Measurements from ENCODE around the gene EPS8.

The EPS8 gene

DNA sequence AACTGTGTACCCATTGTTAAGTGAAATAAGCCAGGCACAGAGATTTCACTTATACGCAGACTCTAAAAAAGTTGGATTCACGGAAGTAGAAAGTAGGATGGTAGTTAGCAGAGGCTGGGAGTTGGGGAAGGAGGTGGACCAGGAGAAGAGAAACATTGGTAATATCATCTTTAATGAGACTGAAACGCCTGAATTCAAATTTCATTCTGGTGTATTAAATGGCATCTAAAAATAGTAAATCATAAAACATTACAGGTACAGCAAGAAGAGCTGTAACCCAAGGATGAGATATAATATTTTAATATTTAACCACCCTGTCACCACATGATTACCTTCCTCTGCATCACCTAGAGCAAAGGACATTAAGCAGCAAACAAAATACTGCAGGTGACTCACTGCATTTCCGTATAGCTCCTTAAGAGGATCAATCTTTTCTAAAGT is 99.4 kb downstream of the EPS8 start:
- no peaks in the 10 kb centered on the region for H3K27me3 ChIP-seq (ENCODE audit: control insufficient read depth in 1 of 2, insufficient read depth in 2 of 2, low read length in 2 of 2)
- H3K36me3 ChIP-seq (ENCODE audit: control insufficient read depth in 2 of 2, insufficient read depth in 2 of 2, low read length in 2 of 2), result no peaks in the 10 kb centered on the region
- peaks cover 2% of the 10 kb centered on the region for H3K4me1 ChIP-seq (ENCODE audit: control insufficient read depth, insufficient read depth, low read length)
- no peak overlapping the region for H3K27ac ChIP-seq (ENCODE audit: low read length)
- H3K9ac ChIP-seq (ENCODE audit: low read length in 2 of 2), result no peak overlapping the region
- H3K4me3 ChIP-seq (ENCODE audit: low read length in 2 of 2), result no peak overlapping the region
- no peaks in the 10 kb centered on the region for H3K9me3 ChIP-seq (ENCODE audit: control insufficient read depth in 2 of 2, low read length in 2 of 2)

DNA sequence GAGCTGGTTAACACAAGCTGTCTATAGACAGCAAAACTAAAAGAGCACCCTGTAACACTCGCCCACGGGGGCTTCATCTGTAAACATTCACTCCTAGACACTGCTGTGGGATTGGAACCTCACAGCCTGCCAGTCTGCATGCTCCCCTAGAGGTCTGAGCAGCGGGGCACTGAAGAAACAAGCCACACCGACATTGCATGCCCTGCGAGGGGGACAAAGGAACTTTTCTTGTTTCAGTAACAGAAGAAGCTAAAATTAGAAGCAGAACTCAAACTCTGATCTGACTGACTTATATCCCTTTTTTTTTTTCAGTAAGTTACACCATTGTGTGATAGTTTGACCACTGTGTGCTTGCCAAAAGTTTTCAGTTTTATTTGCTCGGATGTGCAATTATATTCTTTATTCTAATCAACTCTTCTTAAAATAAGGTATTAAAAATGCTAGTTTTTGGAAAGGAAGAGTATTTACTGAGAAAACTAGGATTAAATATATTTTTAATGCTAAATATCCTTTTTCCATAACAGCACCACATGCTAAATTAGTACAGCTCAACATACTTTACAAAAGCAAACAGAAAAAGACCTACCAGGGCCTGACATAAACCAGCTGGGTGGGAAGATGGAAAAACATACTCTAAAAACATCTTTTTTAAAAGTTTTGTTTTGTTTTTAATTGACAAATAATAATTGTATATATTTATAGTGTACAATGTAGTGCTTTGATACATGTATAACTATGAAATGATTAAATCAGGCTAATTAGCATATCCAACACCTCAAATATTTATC is 100.2 kb downstream of the EPS8 start:
- Histone ChIP-seq H3K4me1 (ENCODE audit: control insufficient read depth, insufficient read depth, low read length) (peaks cover 2% of the 10 kb centered on the region), H3K9me3 (ENCODE audit: control insufficient read depth in 2 of 2, low read length in 2 of 2) (no peaks in the 10 kb centered on the region), H3K9ac (ENCODE audit: low read length in 2 of 2) (peak overlapping the region in 1 of 2 donors; percentile 26), H3K36me3 (ENCODE audit: control insufficient read depth in 2 of 2, insufficient read depth in 2 of 2, low read length in 2 of 2) (no peaks in the 10 kb centered on the region), H3K4me3 (ENCODE audit: low read length in 2 of 2) (peak overlapping the region; percentile 10 to 44), H3K27ac (ENCODE audit: low read length) (no peak overlapping the region), H3K27me3 (ENCODE audit: control insufficient read depth in 1 of 2, insufficient read depth in 2 of 2, low read length in 2 of 2) (no peaks in the 10 kb centered on the region)

DNA sequence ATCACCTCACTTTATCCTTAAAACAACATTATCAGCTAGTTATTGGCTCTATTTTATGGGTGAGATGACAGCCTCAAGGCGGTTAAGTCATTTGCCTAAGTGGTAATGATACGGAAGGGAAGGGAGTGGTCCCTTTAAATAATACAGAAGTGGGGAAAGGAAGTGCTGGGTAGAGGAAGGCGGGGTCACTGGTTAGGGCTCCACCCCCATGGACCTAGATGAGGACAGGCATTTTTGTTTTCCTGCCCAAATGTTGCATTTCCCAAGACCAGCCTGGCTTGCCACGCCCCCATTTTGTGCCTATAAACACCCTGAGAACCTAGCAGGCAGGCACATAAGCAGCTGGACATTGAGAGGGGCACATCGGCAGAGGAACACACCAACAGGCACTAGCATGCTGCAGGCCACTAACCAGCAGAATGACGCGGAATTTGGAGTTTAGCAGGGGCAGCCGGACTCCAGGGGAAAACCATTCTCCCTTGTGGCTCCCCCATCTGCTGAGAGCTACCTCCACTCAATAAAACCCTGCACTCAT is 100.9 kb downstream of the EPS8 start:
- peak overlapping the region; percentile 10 to 44 for H3K4me3 ChIP-seq (ENCODE audit: low read length in 2 of 2)
- no peaks in the 10 kb centered on the region for H3K9me3 ChIP-seq (ENCODE audit: control insufficient read depth in 2 of 2, low read length in 2 of 2)
- H3K27ac ChIP-seq (ENCODE audit: low read length), result no peak overlapping the region
- H3K4me1 ChIP-seq (ENCODE audit: control insufficient read depth, insufficient read depth, low read length), result peaks cover 2% of the 10 kb centered on the region
- H3K27me3 ChIP-seq (ENCODE audit: control insufficient read depth in 1 of 2, insufficient read depth in 2 of 2, low read length in 2 of 2), result no peaks in the 10 kb centered on the region
- peak overlapping the region in 1 of 2 donors; percentile 26 for H3K9ac ChIP-seq (ENCODE audit: low read length in 2 of 2)
- H3K36me3 ChIP-seq (ENCODE audit: control insufficient read depth in 2 of 2, insufficient read depth in 2 of 2, low read length in 2 of 2), result no peaks in the 10 kb centered on the region

DNA sequence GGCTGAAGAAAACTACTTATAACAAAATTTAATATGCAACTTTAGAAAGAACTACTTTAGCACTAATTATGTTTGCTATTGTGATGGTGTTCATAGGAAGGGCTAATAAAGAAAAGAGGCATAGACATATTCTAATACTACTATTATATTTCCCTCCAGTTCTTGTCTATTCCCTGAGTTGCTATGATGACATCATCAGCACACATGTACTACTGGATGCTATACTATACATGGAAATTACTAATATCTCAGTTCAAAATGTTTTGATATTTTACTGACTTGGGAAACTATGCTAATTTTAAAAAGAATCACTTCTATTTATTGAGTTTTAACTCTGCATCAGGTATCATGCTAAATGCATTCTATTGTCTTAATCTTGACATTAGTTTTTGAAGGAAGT is 101.6 kb downstream of the EPS8 start:
- no peak overlapping the region for H3K4me3 ChIP-seq (ENCODE audit: low read length in 2 of 2)
- H3K4me1 ChIP-seq (ENCODE audit: control insufficient read depth, insufficient read depth, low read length), result peaks cover 2% of the 10 kb centered on the region
- no peaks in the 10 kb centered on the region for H3K36me3 ChIP-seq (ENCODE audit: control insufficient read depth in 2 of 2, insufficient read depth in 2 of 2, low read length in 2 of 2)
- no peaks in the 10 kb centered on the region for H3K27me3 ChIP-seq (ENCODE audit: control insufficient read depth in 1 of 2, insufficient read depth in 2 of 2, low read length in 2 of 2)
- H3K9ac ChIP-seq (ENCODE audit: low read length in 2 of 2), result no peak overlapping the region
- H3K9me3 ChIP-seq (ENCODE audit: control insufficient read depth in 2 of 2, low read length in 2 of 2), result no peaks in the 10 kb centered on the region
- no peak overlapping the region for H3K27ac ChIP-seq (ENCODE audit: low read length)

DNA sequence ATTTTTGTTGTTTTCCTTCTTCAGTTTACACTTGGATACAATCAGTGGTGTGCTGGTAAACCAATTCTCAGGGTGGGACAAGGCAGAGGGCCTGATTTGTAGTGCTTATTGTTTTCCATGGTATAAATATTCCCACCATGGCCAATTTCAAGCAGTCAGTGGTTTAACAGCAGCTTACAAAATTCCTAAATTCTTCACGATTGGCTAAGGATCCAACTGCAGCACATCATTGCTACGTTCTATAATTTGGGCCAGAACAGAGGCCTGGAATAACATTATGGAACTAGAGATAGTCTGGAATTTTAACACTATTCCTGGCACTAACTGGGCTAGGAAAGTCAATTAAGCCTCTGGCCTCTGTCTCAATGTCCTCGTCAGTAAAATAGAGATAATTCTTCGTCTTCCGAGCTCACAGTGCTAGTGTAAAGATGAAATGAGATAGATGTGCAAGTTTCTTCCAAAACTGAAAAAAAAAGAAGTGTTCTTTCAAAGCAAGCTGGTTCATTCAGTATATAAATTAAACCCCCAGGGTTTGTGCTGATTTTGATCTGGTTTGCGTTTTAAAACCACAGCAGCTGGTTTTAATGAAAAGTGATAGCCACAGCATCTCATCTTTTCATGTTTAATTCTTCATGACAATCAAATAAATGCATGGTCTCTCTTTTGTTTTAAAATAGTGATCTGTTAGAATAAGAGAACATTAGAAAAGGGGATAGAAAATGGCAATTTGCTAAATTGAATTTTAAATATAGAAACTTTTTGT is 104.1 kb downstream of the EPS8 start:
- H3K9me3 ChIP-seq (ENCODE audit: control insufficient read depth in 2 of 2, low read length in 2 of 2), result no peaks in the 10 kb centered on the region
- no peak overlapping the region for H3K27ac ChIP-seq (ENCODE audit: low read length)
- H3K4me1 ChIP-seq (ENCODE audit: control insufficient read depth, insufficient read depth, low read length), result peaks cover 2% of the 10 kb centered on the region

DNA sequence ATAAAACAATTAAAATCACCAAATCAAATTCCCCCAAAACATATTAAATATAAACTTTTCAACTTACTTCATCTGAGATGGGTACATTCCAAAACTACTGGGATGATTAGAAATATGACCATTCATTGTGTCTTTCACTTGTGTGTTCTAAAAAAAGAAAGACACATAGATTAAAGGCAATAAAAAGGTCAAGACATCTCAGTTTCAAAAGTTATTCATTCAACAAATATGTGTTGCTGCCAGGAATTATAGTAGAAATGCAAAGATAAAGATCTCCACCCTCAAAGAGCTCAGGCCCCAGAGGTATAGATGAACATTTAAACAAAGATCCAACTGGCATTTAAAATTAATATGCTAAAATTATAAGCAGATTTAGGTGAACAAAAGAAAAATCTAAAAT is 106.4 kb downstream of the EPS8 start:
- H3K36me3 ChIP-seq (ENCODE audit: control insufficient read depth in 2 of 2, insufficient read depth in 2 of 2, low read length in 2 of 2), result no peaks in the 10 kb centered on the region
- no peaks in the 10 kb centered on the region for H3K27me3 ChIP-seq (ENCODE audit: control insufficient read depth in 1 of 2, insufficient read depth in 2 of 2, low read length in 2 of 2)
- H3K4me3 ChIP-seq (ENCODE audit: low read length in 2 of 2), result no peak overlapping the region
- no peak overlapping the region for H3K9ac ChIP-seq (ENCODE audit: low read length in 2 of 2)
- no peak overlapping the region for H3K27ac ChIP-seq (ENCODE audit: low read length)
- no peaks in the 10 kb centered on the region for H3K9me3 ChIP-seq (ENCODE audit: control insufficient read depth in 2 of 2, low read length in 2 of 2)
- H3K4me1 ChIP-seq (ENCODE audit: control insufficient read depth, insufficient read depth, low read length), result no peaks in the 10 kb centered on the region

More for the DNA sequence above, 104.1 kb downstream of the EPS8 start:
- H3K36me3 ChIP-seq (ENCODE audit: control insufficient read depth in 2 of 2, insufficient read depth in 2 of 2, low read length in 2 of 2), result no peaks in the 10 kb centered on the region
- no peak overlapping the region for H3K4me3 ChIP-seq (ENCODE audit: low read length in 2 of 2)
- no peak overlapping the region for H3K9ac ChIP-seq (ENCODE audit: low read length in 2 of 2)
- H3K27me3 ChIP-seq (ENCODE audit: control insufficient read depth in 1 of 2, insufficient read depth in 2 of 2, low read length in 2 of 2), result no peaks in the 10 kb centered on the region

DNA sequence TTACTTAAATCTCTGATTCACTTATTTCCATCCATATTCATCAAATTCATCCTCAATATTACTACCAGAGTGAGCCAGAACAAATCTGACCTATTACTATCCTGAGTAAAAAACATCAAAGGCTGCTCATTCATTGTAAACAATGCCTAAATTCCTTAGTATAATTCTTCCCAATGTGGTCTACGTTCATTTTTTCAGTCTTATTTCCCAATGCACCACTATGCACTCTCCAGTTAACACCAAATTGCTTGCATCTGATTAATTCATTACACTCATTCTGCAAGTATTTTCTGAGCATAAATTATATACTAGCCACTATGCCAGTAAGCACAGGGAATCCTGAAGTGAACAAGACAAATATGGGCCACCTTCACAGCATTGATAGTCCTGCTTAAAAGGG is 110.0 kb downstream of the EPS8 start:
- H3K36me3 ChIP-seq (ENCODE audit: control insufficient read depth in 2 of 2, insufficient read depth in 2 of 2, low read length in 2 of 2), result no peaks in the 10 kb centered on the region
- H3K27me3 ChIP-seq (ENCODE audit: control insufficient read depth in 1 of 2, insufficient read depth in 2 of 2, low read length in 2 of 2), result no peaks in the 10 kb centered on the region
- no peaks in the 10 kb centered on the region for H3K4me1 ChIP-seq (ENCODE audit: control insufficient read depth, insufficient read depth, low read length)
- H3K27ac ChIP-seq (ENCODE audit: low read length), result no peak overlapping the region
- H3K9ac ChIP-seq (ENCODE audit: low read length in 2 of 2), result no peak overlapping the region
- H3K9me3 ChIP-seq (ENCODE audit: control insufficient read depth in 2 of 2, low read length in 2 of 2), result no peaks in the 10 kb centered on the region
- no peak overlapping the region for H3K4me3 ChIP-seq (ENCODE audit: low read length in 2 of 2)

DNA sequence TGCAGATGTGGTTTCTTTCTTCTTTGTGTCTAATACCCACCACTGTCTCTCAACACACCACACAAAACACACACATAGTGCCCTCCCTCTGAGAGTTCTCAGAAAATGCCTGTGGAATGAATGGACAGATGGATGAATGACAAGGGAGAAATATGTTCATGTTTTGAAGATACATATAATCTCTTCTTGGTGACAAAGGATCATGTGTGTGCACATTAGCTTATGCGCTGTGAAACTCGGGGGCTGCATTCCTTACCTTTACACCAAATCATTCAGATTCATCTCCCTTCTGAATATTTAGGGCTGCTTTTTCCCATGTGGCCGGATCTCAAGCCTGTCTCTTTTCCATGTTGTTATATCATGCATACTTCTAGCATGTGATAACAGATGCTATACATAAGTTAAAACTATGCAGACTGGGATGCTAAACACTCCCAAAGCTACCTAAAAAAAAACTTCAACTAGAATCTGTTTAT is 111.4 kb downstream of the EPS8 start:
- no peaks in the 10 kb centered on the region for H3K27me3 ChIP-seq (ENCODE audit: control insufficient read depth in 1 of 2, insufficient read depth in 2 of 2, low read length in 2 of 2)
- no peak overlapping the region for H3K27ac ChIP-seq (ENCODE audit: low read length)
- H3K9ac ChIP-seq (ENCODE audit: low read length in 2 of 2), result no peak overlapping the region
- no peaks in the 10 kb centered on the region for H3K36me3 ChIP-seq (ENCODE audit: control insufficient read depth in 2 of 2, insufficient read depth in 2 of 2, low read length in 2 of 2)
- H3K4me1 ChIP-seq (ENCODE audit: control insufficient read depth, insufficient read depth, low read length), result no peaks in the 10 kb centered on the region
- no peaks in the 10 kb centered on the region for H3K9me3 ChIP-seq (ENCODE audit: control insufficient read depth in 2 of 2, low read length in 2 of 2)
- no peak overlapping the region for H3K4me3 ChIP-seq (ENCODE audit: low read length in 2 of 2)

DNA sequence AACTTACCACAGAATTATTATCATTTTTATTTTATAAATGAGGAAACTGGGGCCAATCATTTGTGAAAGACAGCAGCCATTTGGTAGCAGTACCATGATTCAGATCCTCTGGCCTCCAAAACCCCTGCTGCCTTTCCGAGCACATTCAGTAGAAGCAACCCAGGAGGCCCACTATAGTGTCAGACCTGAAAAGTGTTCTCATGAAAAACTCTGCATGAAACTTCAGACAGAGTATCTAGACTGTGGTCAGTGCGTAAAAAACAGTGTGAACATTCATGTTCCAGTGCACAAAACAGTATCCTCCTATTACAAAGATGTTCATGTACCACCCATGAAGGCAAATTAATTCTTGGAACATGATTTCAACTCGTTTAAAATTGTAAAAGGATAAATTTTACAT is 112.0 kb downstream of the EPS8 start:
- H3K4me1 ChIP-seq (ENCODE audit: control insufficient read depth, insufficient read depth, low read length), result no peaks in the 10 kb centered on the region
- H3K27ac ChIP-seq (ENCODE audit: low read length), result no peak overlapping the region
- no peak overlapping the region for H3K9ac ChIP-seq (ENCODE audit: low read length in 2 of 2)
- no peaks in the 10 kb centered on the region for H3K9me3 ChIP-seq (ENCODE audit: control insufficient read depth in 2 of 2, low read length in 2 of 2)
- no peak overlapping the region for H3K4me3 ChIP-seq (ENCODE audit: low read length in 2 of 2)
- H3K27me3 ChIP-seq (ENCODE audit: control insufficient read depth in 1 of 2, insufficient read depth in 2 of 2, low read length in 2 of 2), result no peaks in the 10 kb centered on the region
- no peaks in the 10 kb centered on the region for H3K36me3 ChIP-seq (ENCODE audit: control insufficient read depth in 2 of 2, insufficient read depth in 2 of 2, low read length in 2 of 2)

DNA sequence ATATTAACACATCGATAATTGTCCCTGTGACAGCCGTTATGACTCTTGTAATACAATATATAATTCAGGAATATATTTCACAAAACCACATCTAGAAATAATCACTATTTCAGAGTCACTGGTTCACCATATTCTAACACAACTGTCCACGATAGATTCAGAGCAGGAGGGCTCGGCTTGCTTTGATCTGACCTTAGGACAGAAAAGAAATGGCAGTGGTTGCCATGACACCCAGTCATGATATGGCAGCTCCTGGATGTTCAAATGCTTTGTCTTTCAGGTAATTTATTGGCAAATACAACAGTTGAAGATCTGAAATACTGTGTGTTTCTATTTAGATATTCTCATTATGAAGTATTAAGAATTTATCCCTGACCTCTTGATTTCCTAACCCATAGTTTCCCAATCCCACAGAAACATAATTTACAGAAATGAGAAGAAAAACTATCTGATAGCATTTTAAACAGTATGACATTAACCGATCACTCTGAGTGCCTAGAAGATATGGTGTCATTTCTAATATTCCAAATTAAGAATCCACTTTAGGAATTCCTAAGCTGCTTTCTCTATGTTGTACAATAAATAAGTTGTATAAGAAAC is 116.4 kb downstream of the EPS8 start:
- H3K9me3 ChIP-seq (ENCODE audit: control insufficient read depth in 2 of 2, low read length in 2 of 2), result no peaks in the 10 kb centered on the region
- no peak overlapping the region for H3K4me3 ChIP-seq (ENCODE audit: low read length in 2 of 2)
- no peak overlapping the region for H3K9ac ChIP-seq (ENCODE audit: low read length in 2 of 2)
- H3K4me1 ChIP-seq (ENCODE audit: control insufficient read depth, insufficient read depth, low read length), result peaks cover 2% of the 10 kb centered on the region
- H3K27ac ChIP-seq (ENCODE audit: low read length), result no peak overlapping the region
- H3K27me3 ChIP-seq (ENCODE audit: control insufficient read depth in 1 of 2, insufficient read depth in 2 of 2, low read length in 2 of 2), result no peaks in the 10 kb centered on the region
- H3K36me3 ChIP-seq (ENCODE audit: control insufficient read depth in 2 of 2, insufficient read depth in 2 of 2, low read length in 2 of 2), result no peaks in the 10 kb centered on the region
